ENCODE results near the gene LARP7. TPM values are rescaled to one million over a fixed set of nuclear protein-coding genes. Genes with fewer than 3 reads are reported as not detected.
"Not testable (repeated sequence)": the region's sequence is repeated elsewhere in the genome, so short reads cannot be mapped to it uniquely, and the experiment has no call there.

Gene LARP7
- total RNA-seq, 2 experiments from 2014 or later, result 43.2 TPM

DNA sequence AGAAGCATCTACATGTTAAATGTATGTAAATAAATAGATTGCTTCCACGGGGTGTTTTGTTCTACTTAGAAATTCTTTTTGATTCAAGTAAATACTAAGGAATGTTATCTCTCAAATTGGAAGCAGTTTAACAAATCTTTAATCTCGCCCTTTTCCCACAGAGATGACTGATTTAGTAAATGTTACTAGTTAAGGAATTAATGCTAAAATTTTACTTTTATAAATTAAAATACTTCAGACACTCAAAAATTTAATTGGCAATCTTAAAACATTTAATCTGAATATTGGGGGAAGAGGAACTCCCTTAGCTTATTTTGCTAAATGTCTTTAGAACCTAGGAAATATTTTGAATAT is 12.1 kb downstream of the LARP7 start:
- H3K4me3 Mint-ChIP-seq, result no peak overlapping the region
- DNase-seq, result no peak
- peaks cover 28% of the 10 kb centered on the region for H3K36me3 Mint-ChIP-seq (ENCODE audit: low read depth)
- intact Hi-C loops (cut with micrococcal nuclease), result no loop called here
- H3K4me1 Mint-ChIP-seq (ENCODE audit: low read depth), result no peaks in the 10 kb centered on the region
- H3K27ac Mint-ChIP-seq, result no peak overlapping the region
- no peaks in the 10 kb centered on the region for H3K27me3 Mint-ChIP-seq
- TF ChIP-seq, protein P1, sequence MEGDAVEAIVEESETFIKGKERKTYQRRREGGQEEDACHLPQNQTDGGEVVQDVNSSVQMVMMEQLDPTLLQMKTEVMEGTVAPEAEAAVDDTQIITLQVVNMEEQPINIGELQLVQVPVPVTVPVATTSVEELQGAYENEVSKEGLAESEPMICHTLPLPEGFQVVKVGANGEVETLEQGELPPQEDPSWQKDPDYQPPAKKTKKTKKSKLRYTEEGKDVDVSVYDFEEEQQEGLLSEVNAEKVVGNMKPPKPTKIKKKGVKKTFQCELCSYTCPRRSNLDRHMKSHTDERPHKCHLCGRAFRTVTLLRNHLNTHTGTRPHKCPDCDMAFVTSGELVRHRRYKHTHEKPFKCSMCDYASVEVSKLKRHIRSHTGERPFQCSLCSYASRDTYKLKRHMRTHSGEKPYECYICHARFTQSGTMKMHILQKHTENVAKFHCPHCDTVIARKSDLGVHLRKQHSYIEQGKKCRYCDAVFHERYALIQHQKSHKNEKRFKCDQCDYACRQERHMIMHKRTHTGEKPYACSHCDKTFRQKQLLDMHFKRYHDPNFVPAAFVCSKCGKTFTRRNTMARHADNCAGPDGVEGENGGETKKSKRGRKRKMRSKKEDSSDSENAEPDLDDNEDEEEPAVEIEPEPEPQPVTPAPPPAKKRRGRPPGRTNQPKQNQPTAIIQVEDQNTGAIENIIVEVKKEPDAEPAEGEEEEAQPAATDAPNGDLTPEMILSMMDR (IDR thresholded peaks at IDR 0.05), result no peak
- ChIA-PET POLR2A (no interaction called here), CTCF (interaction anchor here (0.9 to 3.2 kb wide), 5 partner anchors 11 to 125 kb away, joined by 3 to 12 read pairs (median 4); no protein-coding TSS in a partner anchor)
- no peak for ATAC-seq
- H3K9me3 Mint-ChIP-seq, result no peaks in the 10 kb centered on the region

DNA sequence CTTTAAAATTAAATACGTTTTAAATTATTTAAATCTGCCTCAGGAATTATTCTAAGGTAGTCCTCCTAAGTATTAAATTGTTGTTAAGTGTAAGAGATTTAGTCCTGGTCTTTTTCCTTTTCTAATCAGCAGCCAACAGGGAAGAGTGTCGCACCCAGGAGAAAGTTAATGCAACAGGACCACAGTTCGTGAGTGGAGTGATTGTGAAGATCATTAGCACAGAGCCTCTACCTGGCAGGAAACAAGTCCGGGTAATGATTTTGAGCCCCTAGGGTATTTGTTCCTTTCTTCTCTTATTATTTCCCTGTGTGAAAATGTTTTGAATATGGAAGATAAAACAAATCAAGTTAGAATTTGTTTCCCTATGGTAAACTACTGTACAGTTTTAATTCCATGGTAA is 13.4 kb downstream of the LARP7 start:
- CTCF ChIA-PET, result no interaction called here
- POLR2A ChIA-PET, result no interaction called here
- H3K36me3 Mint-ChIP-seq (ENCODE audit: low read depth), result peaks cover 32% of the 10 kb centered on the region
- intact Hi-C loops (cut with micrococcal nuclease), result no loop called here
- no peaks in the 10 kb centered on the region for H3K27me3 Mint-ChIP-seq
- H3K4me3 Mint-ChIP-seq, result no peak overlapping the region
- H3K27ac Mint-ChIP-seq, result no peak overlapping the region
- no peak for DNase-seq
- TF ChIP-seq, protein P1 (IDR thresholded peaks at IDR 0.05), result no peak
- no peaks in the 10 kb centered on the region for H3K9me3 Mint-ChIP-seq
- no peak for ATAC-seq
- H3K4me1 Mint-ChIP-seq (ENCODE audit: low read depth), result no peaks in the 10 kb centered on the region

DNA sequence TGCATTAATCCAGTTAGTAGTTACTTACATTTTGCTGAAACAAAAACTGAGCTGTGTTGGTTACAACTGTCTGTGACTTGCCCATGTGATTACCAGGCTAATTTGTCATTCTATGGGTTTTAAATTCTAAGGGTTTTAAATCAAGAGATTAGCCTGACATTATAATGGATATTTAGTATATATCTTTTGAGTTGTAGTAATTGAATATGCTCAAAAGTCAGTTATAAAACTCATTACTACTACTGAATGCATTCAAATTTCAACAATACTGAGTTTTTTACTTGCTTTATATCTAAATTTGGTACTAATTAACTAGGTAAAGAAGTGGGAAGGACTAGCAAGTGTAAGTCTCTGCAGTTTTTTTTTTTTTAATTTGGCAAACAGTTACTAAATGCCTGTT is 14.7 kb downstream of the LARP7 start:
- ChIA-PET CTCF (interaction anchor here (0.8 to 1.4 kb wide), 2 partner anchors 14 to 47 kb away, joined by 3 read pairs; no protein-coding TSS in a partner anchor), POLR2A (no interaction called here)
- Mint-ChIP-seq H3K4me1 (ENCODE audit: low read depth) (no peaks in the 10 kb centered on the region), H3K27ac (no peak overlapping the region), H3K9me3 (no peaks in the 10 kb centered on the region), H3K27me3 (no peaks in the 10 kb centered on the region), H3K36me3 (ENCODE audit: low read depth) (peaks cover 33% of the 10 kb centered on the region), H3K4me3 (no peak overlapping the region)
- intact Hi-C loops (cut with micrococcal nuclease), result no loop called here
- TF ChIP-seq, protein P1 (IDR thresholded peaks at IDR 0.05), result no peak
- DNase-seq, result no peak
- no peak for ATAC-seq

DNA sequence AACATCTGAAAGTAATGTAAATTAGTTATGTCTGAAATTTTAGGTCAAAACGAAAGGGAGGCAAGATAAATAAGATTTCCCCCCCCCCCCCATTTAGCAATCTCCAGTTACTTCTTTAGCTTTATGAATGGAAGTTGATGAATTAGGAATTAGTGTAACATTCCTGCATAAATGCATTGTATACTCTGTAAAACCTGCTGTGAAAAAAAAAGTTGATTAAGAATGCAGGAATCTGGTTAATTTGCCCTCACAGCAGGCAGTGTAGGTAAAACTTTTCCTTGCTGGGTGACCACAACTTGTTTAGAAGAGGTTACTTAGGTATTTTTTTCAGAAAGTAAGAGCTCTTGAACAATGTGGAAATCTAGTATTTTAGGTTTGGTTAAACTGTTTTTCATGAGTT is 15.3 kb downstream of the LARP7 start:
- TF ChIP-seq, protein P1 (IDR thresholded peaks at IDR 0.05), result no peak
- H3K9me3 Mint-ChIP-seq, result no peaks in the 10 kb centered on the region
- no peak overlapping the region for H3K27ac Mint-ChIP-seq
- CTCF ChIA-PET, result interaction anchor here (1.4 kb wide), 1 partner anchor 15 kb away, joined by 3 read pairs; no protein-coding TSS in a partner anchor
- intact Hi-C loops (cut with micrococcal nuclease), result no loop called here
- DNase-seq (no peak), ATAC-seq (no peak)
- H3K36me3 Mint-ChIP-seq (ENCODE audit: low read depth), result peaks cover 28% of the 10 kb centered on the region
- H3K4me1 Mint-ChIP-seq (ENCODE audit: low read depth), result no peaks in the 10 kb centered on the region
- POLR2A ChIA-PET, result no interaction called here
- H3K4me3 Mint-ChIP-seq, result no peak overlapping the region
- no peaks in the 10 kb centered on the region for H3K27me3 Mint-ChIP-seq

DNA sequence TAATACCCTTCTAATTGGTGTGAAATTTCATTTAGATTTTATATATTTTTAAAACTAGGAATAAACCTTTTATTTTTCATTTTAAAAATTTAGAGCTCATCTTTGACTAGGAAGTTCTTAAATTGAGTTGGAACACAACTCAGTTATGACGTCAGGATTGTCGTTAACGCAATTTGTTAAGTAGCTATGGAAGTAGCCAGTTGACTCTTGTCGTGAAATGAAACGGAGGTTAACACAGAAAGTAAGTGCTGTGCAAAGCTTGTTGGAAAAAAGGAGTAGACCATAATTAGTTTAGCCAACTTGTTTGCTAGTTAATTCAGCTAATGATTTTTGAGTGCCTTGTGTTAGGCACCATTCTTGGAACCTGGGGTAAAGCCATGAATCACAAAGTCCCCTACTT is 18.3 kb downstream of the LARP7 start:
- ChIA-PET CTCF (interaction anchor here (0.6 to 4.8 kb wide), 3 partner anchors 12 to 110 kb away, joined by 3 to 20 read pairs (median 3); no protein-coding TSS in a partner anchor), POLR2A (interaction anchor here (0.6 to 0.9 kb wide), 2 partner anchors 18 to 482 kb away, joined by 3 read pairs; partner anchors contain the start of genes LARP7 and ZGRF1)
- Mint-ChIP-seq H3K4me1 (ENCODE audit: low read depth) (no peaks in the 10 kb centered on the region), H3K4me3 (no peak overlapping the region), H3K36me3 (ENCODE audit: low read depth) (peaks cover 31% of the 10 kb centered on the region), H3K9me3 (no peaks in the 10 kb centered on the region), H3K27ac (no peak overlapping the region), H3K27me3 (no peaks in the 10 kb centered on the region)
- ATAC-seq (no peak), DNase-seq (no peak)
- TF ChIP-seq, protein P1 (IDR thresholded peaks at IDR 0.05), result no peak
- intact Hi-C loops (cut with micrococcal nuclease), result no loop called here

DNA sequence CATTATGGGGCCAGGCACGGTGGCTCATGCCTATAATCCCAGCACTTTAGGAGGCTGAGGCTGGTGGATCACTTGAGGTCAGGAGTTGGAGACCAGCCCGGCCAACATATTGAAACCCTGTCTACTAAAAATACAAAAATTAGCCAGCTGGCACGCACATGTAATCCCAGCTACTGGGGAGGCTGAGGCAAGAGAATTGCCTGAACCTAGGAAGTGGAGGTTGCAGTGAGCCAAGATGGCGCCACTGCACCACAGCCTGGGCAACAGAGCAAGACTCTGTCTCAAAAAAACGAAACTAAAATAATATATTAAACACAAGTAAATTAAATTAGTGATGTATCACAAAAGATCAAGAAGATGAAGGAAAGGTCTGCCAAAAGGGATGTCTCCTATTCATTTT is 19.2 kb downstream of the LARP7 start:
- H3K9me3 Mint-ChIP-seq, result not testable (repeated sequence)
- peaks cover 30% of the 10 kb centered on the region for H3K36me3 Mint-ChIP-seq (ENCODE audit: low read depth)

More for the DNA sequence above, 19.2 kb downstream of the LARP7 start:
- ChIA-PET POLR2A (interaction anchor here (0.6 kb wide), 1 partner anchor 76 kb away, joined by 3 read pairs; no protein-coding TSS in a partner anchor), CTCF (interaction anchor here (0.9 to 4.8 kb wide), 3 partner anchors 14 to 109 kb away, joined by 3 to 20 read pairs (median 6); no protein-coding TSS in a partner anchor)
- H3K4me1 Mint-ChIP-seq (ENCODE audit: low read depth); H3K27me3 Mint-ChIP-seq; ATAC-seq; intact Hi-C loops (cut with micrococcal nuclease); H3K27ac Mint-ChIP-seq; DNase-seq; H3K4me3 Mint-ChIP-seq: not testable (repeated sequence)

Measured in activated CD8-positive, alpha-beta T cell treated with anti-CD3 and anti-CD28 coated beads for 36 hours (primary cell).